ENCODE measurements around the gene PTCH1. TPM values are rescaled to one million over a fixed set of nuclear protein-coding genes. Genes with fewer than 3 reads are reported as not detected.

PTCH1 gene
- total RNA-seq, 1 donor from 2014 or later: 25.2 TPM

DNA sequence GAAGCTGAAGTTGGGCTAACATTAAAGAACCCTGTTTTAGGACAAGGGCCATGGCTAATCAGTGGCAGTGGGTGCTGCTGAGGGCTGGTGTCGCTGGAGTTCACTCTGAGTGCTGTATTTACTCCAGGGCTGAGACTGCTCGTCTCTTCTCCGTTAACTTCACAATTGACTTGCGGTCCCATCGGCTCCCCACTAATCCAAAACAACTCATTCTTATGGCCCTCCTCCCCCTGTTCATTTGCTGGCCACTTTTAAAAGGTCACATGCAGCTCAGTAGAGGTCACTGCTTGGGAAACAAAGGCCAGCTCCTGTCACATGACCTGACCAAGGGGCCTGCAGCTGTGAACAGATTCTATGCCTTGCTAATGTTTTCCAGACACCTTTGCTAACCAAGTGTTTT, 38.4 kb downstream of the PTCH1 start:
- Histone ChIP-seq H3K9me3 (no peaks in the 10 kb centered on the region), H3K4me1 (no peaks in the 10 kb centered on the region), H3K27ac (no peak overlapping the region), H3K4me3 (no peak overlapping the region), H3K27me3 (no peaks in the 10 kb centered on the region), H3K36me3 (peaks cover 52 to 70% of the 10 kb centered on the region in 2 donors)
- no peak for DNase-seq (ENCODE audit: low spot score in 2 of 2)
- TF ChIP-seq, protein P1, sequence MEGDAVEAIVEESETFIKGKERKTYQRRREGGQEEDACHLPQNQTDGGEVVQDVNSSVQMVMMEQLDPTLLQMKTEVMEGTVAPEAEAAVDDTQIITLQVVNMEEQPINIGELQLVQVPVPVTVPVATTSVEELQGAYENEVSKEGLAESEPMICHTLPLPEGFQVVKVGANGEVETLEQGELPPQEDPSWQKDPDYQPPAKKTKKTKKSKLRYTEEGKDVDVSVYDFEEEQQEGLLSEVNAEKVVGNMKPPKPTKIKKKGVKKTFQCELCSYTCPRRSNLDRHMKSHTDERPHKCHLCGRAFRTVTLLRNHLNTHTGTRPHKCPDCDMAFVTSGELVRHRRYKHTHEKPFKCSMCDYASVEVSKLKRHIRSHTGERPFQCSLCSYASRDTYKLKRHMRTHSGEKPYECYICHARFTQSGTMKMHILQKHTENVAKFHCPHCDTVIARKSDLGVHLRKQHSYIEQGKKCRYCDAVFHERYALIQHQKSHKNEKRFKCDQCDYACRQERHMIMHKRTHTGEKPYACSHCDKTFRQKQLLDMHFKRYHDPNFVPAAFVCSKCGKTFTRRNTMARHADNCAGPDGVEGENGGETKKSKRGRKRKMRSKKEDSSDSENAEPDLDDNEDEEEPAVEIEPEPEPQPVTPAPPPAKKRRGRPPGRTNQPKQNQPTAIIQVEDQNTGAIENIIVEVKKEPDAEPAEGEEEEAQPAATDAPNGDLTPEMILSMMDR (IDR thresholded peaks at IDR 0.05): no peak
- intact Hi-C loops (cut with DNase I): no loop called here

DNA sequence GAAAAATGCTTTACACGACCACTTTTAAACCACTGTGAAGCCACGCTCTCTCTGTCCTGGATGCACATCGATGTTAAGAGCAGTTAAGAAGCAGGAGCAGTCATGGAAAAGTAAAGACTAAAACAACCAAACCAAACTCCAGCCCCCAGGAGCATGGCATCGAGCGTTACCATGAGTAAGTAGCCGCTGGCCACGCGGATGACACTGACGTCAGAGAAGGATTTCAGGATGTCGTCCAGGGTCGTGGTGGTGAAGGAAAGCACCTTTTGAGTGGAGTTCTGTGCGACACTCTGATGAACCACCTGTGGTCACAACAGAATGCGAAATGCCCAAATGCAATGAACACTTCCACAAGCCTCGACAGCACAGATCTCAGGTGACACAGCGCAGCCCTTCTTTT, 38.9 kb downstream of the PTCH1 start:
- Histone ChIP-seq H3K36me3 (peaks cover 52 to 70% of the 10 kb centered on the region in 2 donors), H3K27me3 (no peaks in the 10 kb centered on the region), H3K4me1 (no peaks in the 10 kb centered on the region), H3K9me3 (no peaks in the 10 kb centered on the region), H3K27ac (no peak overlapping the region), H3K4me3 (no peak overlapping the region)
- TF ChIP-seq, protein P1 (IDR thresholded peaks at IDR 0.05): no peak
- intact Hi-C loops (cut with DNase I): no loop called here
- DNase-seq (ENCODE audit: low spot score in 2 of 2): no peak

DNA sequence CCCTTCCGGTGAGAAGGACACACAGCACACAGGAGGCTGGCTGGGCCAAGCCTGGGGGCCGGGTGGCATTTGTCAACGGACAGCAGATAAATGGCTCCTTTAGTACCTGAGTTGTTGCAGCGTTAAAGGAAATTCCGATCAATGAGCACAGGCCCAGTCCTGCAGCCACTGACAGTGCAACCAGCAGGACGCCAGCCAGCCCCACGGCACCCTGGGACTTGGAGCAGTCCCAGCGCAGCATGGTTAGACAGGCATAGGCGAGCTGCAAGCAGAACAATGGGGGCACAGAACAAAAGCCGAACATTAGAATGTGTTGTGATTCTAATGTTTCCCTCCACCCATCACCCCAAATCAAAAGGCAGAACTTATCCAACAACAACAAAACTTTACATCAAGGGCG, 39.3 kb downstream of the PTCH1 start:
- no peak overlapping the region for H3K4me3 ChIP-seq
- no peaks in the 10 kb centered on the region for H3K9me3 ChIP-seq
- no peak overlapping the region for H3K27ac ChIP-seq
- no peaks in the 10 kb centered on the region for H3K27me3 ChIP-seq
- TF ChIP-seq, protein P1 (IDR thresholded peaks at IDR 0.05): no peak
- H3K36me3 ChIP-seq: peaks cover 52 to 73% of the 10 kb centered on the region in 2 donors
- no peak for DNase-seq (ENCODE audit: low spot score in 2 of 2)
- intact Hi-C loops (cut with DNase I): no loop called here
- no peaks in the 10 kb centered on the region for H3K4me1 ChIP-seq

DNA sequence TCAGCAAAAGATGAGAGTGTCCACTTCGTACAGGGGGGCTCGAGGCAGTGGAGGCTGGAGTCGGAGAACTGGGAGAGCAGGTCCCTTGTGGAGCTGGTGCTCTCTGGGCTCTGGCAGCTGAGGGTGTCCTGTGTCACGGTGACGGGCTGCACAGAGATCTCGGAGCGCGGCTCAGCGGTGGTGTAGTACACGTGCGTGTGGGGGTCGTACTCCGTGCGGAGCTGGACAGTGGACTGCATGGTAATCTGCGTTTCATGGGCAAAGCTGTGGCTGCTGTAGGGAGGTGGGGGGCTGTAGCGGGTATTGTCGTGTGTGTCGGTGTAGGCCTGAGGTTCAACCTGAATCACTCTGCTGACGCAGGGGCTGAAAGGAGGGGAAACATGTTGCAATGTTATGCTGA, 48.0 kb downstream of the PTCH1 start:
- Histone ChIP-seq H3K4me3 (no peak overlapping the region), H3K9me3 (no peaks in the 10 kb centered on the region), H3K27me3 (no peaks in the 10 kb centered on the region), H3K27ac (no peak overlapping the region), H3K4me1 (no peaks in the 10 kb centered on the region), H3K36me3 (peaks cover 29 to 73% of the 10 kb centered on the region in 2 donors)
- TF ChIP-seq, protein P1 (IDR thresholded peaks at IDR 0.05): no peak
- intact Hi-C loops (cut with DNase I): no loop called here
- DNase-seq (ENCODE audit: low spot score in 2 of 2): no peak

DNA sequence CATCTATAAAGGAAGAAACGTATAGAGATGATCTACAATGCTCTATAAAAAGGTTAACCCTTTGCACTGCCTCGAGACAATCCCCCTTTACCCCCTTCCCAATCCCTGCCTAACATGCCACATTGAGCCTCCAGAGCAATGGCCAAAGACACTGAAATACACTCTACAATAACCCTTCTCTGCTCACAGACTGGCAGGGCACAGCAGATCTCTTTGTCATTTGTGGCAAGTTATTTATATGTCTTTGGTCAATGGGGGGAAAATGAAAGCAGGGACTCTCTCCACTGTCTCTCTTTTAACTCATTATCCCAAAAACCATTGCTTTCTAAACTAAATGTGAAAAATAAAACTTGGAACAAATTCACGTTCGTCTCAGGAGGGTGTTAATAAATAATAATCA, 51.7 kb downstream of the PTCH1 start:
- no peak overlapping the region for H3K27ac ChIP-seq
- H3K4me1 ChIP-seq: no peaks in the 10 kb centered on the region
- TF ChIP-seq, protein P1 (IDR thresholded peaks at IDR 0.05): no peak
- peaks cover 31 to 72% of the 10 kb centered on the region in 2 donors for H3K36me3 ChIP-seq
- no peak overlapping the region for H3K4me3 ChIP-seq
- peak in 1 of 2 donors; percentile 5 for DNase-seq (ENCODE audit: low spot score in 2 of 2)
- no peaks in the 10 kb centered on the region for H3K9me3 ChIP-seq
- no peaks in the 10 kb centered on the region for H3K27me3 ChIP-seq
- intact Hi-C loops (cut with DNase I): no loop called here

Data from ascending aorta (tissue), 2 donors.